K562 (cell line): Measurements from ENCODE around the gene FAM186B. TPM values are rescaled to one million over a fixed set of nuclear protein-coding genes. Genes with fewer than 3 reads are reported as not detected.

ENCODE experiments used
- ATAC-seq: fragments of 200-7000 bp; cut with Tn5 transposase; 3 replicates; pipeline ENCODE4 v1.9.1; 2020; ENCODE audit warnings: moderate library complexity
- BruUV-seq: library from RNA; stranded (reverse); fragments of 400-500 nt; replicated peaks from 2 replicates; lab custom pipeline; 2021; lab: Mats Ljungman, UMichigan
- CTCF ChIA-PET: fragments of 300-600 bp; formaldehyde crosslinking; extraction: SDS; loops from one replicate; lab custom pipeline; 2021; ENCODE audit warnings: low intra/inter-chr PET ratio; lab: Yijun Ruan, JAX
- POLR2A ChIA-PET: fragments of 300-600, 350-650 bp; sonication (Branson Sonifier 250); formaldehyde crosslinking; extraction: SDS; loops from one replicate; lab custom pipeline; 2021; ENCODE audit warnings: antibody characterized with exemption, inconsistent platforms; lab: Yijun Ruan, JAX
- DNase-seq, 4 experiments: peaks; one replicate each; pipeline versions ENCODE4 v3.0.0 to v3.0.0-alpha.2; 2011 to 2018; ENCODE audit warnings: low spot score in 3 of 4, mixed read lengths in 3 of 4; ENCODE audit errors: extremely low read depth in 1 of 4
- FAIRE-seq: peaks from 2 replicates; lab custom pipeline; 2011; peaks lifted over from hg19 to GRCh38; lab: Jason Lieb, UNC
- H2AFZ ChIP-seq: 2 replicates; pipeline ENCODE4 v1.6.0; 2011; ENCODE audit warnings: low read depth, low read length, control low read depth, inconsistent platforms
- H3K27ac ChIP-seq: fragments of 200-600 bp; 3 replicates; pipeline ENCODE4 v1.8.0; 2011; ENCODE audit warnings: low read depth, mild to moderate bottlenecking, control low read depth, inconsistent platforms, low read length, moderate library complexity, mixed read lengths; ENCODE audit errors: extremely low read depth
- H3K27me3 ChIP-seq, 2 experiments: fragments of 300-600 bp in 1 of 2; 2 replicates in 1 of 2; 3 replicates in 1 of 2; pipeline versions ENCODE4 v1.6.0 to v1.8.0; 2011; ENCODE audit warnings: inconsistent platforms in 2 of 2, low read length in 2 of 2, mild to moderate bottlenecking in 1 of 2, mixed read lengths in 1 of 2, moderate library complexity in 1 of 2; ENCODE audit not compliant: control insufficient read depth in 2 of 2, insufficient read depth in 2 of 2
- H3K36me3 ChIP-seq: fragments of 300-600 bp; 3 replicates; pipeline ENCODE4 v1.8.0; 2011; ENCODE audit warnings: mild to moderate bottlenecking, low read length, inconsistent platforms; ENCODE audit not compliant: control insufficient read depth, insufficient read depth
- H3K4me1 ChIP-seq, 2 experiments: fragments of 200-600 bp in 1 of 2; replicated peaks in 1 of 2; 2 replicates in 1 of 2; 3 replicates in 1 of 2; pipeline versions ENCODE4 v1.5.1 to v1.8.0; 2011; ENCODE audit warnings: inconsistent platforms in 2 of 2, low read length in 2 of 2, mild to moderate bottlenecking in 1 of 2, mixed read lengths in 1 of 2, moderate library complexity in 1 of 2; ENCODE audit not compliant: control insufficient read depth in 2 of 2, insufficient read depth in 2 of 2
- H3K4me2 ChIP-seq: 2 replicates; pipeline ENCODE4 v1.6.1; 2011; ENCODE audit warnings: low read length, control low read depth, inconsistent platforms, mixed read lengths; ENCODE audit not compliant: insufficient read depth
- H3K4me3 ChIP-seq: fragments of 200-600 bp; sonication (generic), shearing (Covaris generic); 2 replicates; pipeline ENCODE4 v1.5.1; 2016; ENCODE audit warnings: control low read depth, inconsistent platforms
- H3K79me2 ChIP-seq: fragments of 200-600 bp; 3 replicates; pipeline ENCODE4 v1.8.0; 2011; ENCODE audit warnings: low read length, inconsistent platforms; ENCODE audit not compliant: control insufficient read depth, insufficient read depth
- H3K9ac ChIP-seq, 2 experiments: 2 replicates each; pipeline versions ENCODE4 v1.6.0 to v1.6.1; 2011; ENCODE audit warnings: low read depth in 2 of 2, low read length in 2 of 2, control low read depth in 1 of 2, inconsistent platforms in 1 of 2, mild to moderate bottlenecking in 1 of 2, mixed read lengths in 1 of 2; ENCODE audit not compliant: insufficient read depth in 1 of 2
- H3K9me1 ChIP-seq: one replicate; pipeline ENCODE4 v1.6.0; 2011; ENCODE audit warnings: inconsistent platforms, mild to moderate bottlenecking, low read length, moderate library complexity; ENCODE audit not compliant: control insufficient read depth, insufficient read depth
- H3K9me3 ChIP-seq: replicated peaks from 2 replicates; pipeline ENCODE4 v1.5.1; 2011; ENCODE audit warnings: low read depth, low read length, inconsistent platforms; ENCODE audit not compliant: control insufficient read depth, insufficient read depth
- H4K20me1 ChIP-seq: replicated peaks from 2 replicates; pipeline ENCODE4 v1.6.1; 2011; ENCODE audit warnings: low read length, inconsistent platforms, mixed read lengths; ENCODE audit not compliant: control insufficient read depth, insufficient read depth
- FOXA3 ChIP-seq, 2 experiments: fragments of 450-650 bp in 1 of 2; sonication (generic) in 1 of 2; formaldehyde crosslinking; IDR thresholded peaks in 1 of 2; conservative IDR thresholded peaks in 1 of 2; 2 replicates each; pipeline versions ENCODE4 v1.4.0 to v1.8.0; 2020 to 2022; ENCODE audit warnings: mild to moderate bottlenecking in 2 of 2, missing genetic modification reagents in 1 of 2
- HIVEP1 ChIP-seq: fragments of 250-450 bp; sonication (Bioruptor Pico); IDR thresholded peaks from 2 replicates; pipeline ENCODE4 v1.4.0; 2020; ENCODE audit warnings: mild to moderate bottlenecking
- MNT ChIP-seq, 2 experiments: fragments of 450-650 bp; conservative IDR thresholded peaks; 2 replicates each; pipeline ENCODE4 v1.6.1; 2017; ENCODE audit warnings: mild to moderate bottlenecking in 2 of 2, moderate library complexity in 2 of 2
- POLR2A ChIP-seq: fragments of 450-650 bp; conservative IDR thresholded peaks from 2 replicates; pipeline ENCODE4 v1.6.1; 2016
- RERE ChIP-seq: sonication (generic); formaldehyde crosslinking; IDR thresholded peaks from 2 replicates; pipeline ENCODE4 v1.8.0; 2023; ENCODE audit warnings: missing genetic modification reagents, mild to moderate bottlenecking, borderline replicate concordance
- ZNF436 ChIP-seq: fragments of 250-450, 450-650 bp; sonication (Bioruptor Pico); formaldehyde crosslinking; IDR thresholded peaks from 2 replicates; pipeline ENCODE4 v1.7.0; 2020; ENCODE audit warnings: mild to moderate bottlenecking
- WGBS: fragments of 100-300 bp; shearing (Covaris generic); methylation state at CpG from one replicate; pipeline ENCODE4 v1.1.6; 2016; ENCODE audit warnings: low coverage, mixed read lengths; ENCODE audit not compliant: insufficient coverage; ENCODE audit errors: missing lambda C conversion rate; 5-methylcytosine and 5-hydroxymethylcytosine counted together
- in situ Hi-C: fragments of 300-500 bp; cut with MboI; formaldehyde crosslinking; loops from 4 replicates; pipeline ENCODE4 v1.15.0; 2018; ENCODE audit warnings: inconsistent platforms, mixed read lengths
- intact Hi-C: fragments of 100-400 bp; cut with micrococcal nuclease; formaldehyde crosslinking; loops from 2 replicates; pipeline ENCODE4 v1.14.2; 2022
- polyA plus RNA-seq, 8 experiments: library from polyadenylated mRNA; depleted of rRNA in 4 of 8; stranded (reverse) in 5 of 8; unstranded in 3 of 8; fragments of >200 nt; fragmentation: Nextera tagmentation in 2 of 8; fragmentation: Illumina TruSeq in 1 of 8; extraction: Ambion mirVana in 2 of 8; extraction: Trizol in 1 of 8; gene quantifications; 2 replicates each; pipeline versions ENCODE4 v1.2.1 to v1.2.3, GENCODE V29; 2011 to 2014; ENCODE audit warnings: inconsistent platforms in 1 of 8, missing spikeins in 1 of 8
- total RNA-seq, 7 experiments: library from RNA; depleted of rRNA in 6 of 7; stranded (reverse); fragments of >200 nt in 6 of 7; fragmentation: Illumina TruSeq in 2 of 7; extraction: Trizol in 2 of 7; gene quantifications; 2 replicates each; pipeline versions ENCODE4 v1.2.1 to v1.2.3, GENCODE V29; 2011 to 2021; ENCODE audit warnings: low replicate concordance in 1 of 7
- TF ChIP-seq, protein P1 (sequence below): fragments of 250-450 bp; sonication (Bioruptor Pico); IDR thresholded peaks from 2 replicates; pipeline ENCODE4 v1.4.0; 2020

FAM186B gene
- total and polyA plus RNA-seq, 9 of the 15 experiments (the other 6 are each of a cell fraction or from before 2014, with no cell fraction given): 0.07 to 0.42 (median 0.15) TPM

DNA sequence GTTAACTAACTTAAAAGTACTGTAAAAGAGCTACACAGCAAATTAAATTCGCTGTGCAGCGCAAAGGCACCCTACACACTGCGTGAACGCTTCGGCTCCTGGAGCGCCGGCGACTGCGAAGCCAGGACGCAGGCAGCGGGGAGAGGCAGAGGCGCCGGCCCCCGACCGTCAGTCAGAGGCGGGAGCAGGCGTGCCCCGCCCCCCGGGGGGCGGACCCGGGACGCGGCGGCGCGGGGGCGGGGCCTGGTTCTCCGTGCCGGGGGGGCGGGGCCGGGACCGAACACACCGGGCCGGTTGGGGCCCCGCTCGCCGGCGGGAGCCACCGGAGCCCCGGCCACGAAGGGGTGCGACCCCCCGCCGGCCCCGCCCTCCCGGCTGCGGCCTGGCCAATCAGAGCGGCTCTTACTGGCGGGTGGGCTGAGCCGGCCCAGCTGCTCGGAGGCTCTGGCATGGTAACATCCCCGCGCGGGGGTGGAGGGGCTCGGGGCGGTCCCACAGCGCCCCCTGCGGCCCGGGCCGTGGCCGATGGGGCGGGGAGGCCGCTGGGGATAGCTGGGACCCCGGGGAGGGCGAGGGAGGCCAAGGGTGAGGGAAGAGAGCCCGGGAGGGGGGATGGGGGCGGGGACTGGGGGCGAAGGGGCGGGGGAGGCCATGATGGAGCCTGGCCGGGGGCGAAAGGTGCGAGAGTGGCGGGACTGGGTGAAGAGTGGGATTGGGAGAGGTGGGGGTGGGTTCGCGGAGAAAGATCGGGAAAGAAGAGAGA lies 17.9 kb upstream of the FAM186B start, which contains the start of gene PRPF40B:
Gene PRPF40B, plus strand, starts transcription at position 420 of the 763 bp plus-strand sequence. Its CDS starts 30 bp downstream, at position 450.
- peak within 1 kb of the TSS; percentile 66 for H3K27ac ChIP-seq
- H4K20me1 ChIP-seq: no peaks in the 10 kb centered on the region
- ChIA-PET POLR2A (interaction anchor here (0.6 to 1.2 kb wide), 3 partner anchors 19 to 126 kb away, joined by 3 read pairs; partner anchors contain the start of gene TMBIM6), CTCF (no interaction called here)
- H3K27me3 ChIP-seq: no peaks in the 10 kb centered on the region
- 1% methylated on average over 14 of the region's 76 CpGs for WGBS
- no peaks in the 10 kb centered on the region for H3K36me3 ChIP-seq
- H3K9me1 ChIP-seq: no peaks in the 10 kb centered on the region
- peak within 1 kb of the TSS; percentile 83 for H2AFZ ChIP-seq
- H3K9ac ChIP-seq: peak within 1 kb of the TSS; percentile 67 to 92
- H3K9me3 ChIP-seq: no peaks in the 10 kb centered on the region
- in situ Hi-C loops: no loop called here
- H3K4me3 ChIP-seq: peak within 1 kb of the TSS; percentile 46
- H3K4me1 ChIP-seq: peaks cover 15 to 22% of the 10 kb centered on the region in 2 experiments
- ATAC-seq (peak; percentile 93), DNase-seq (peak; percentile 91 to 99 (median 99)), FAIRE-seq (peak; percentile 11)
- intact Hi-C loops: loop anchor here (1.0 kb wide), 2 partner anchors 70 to 265 kb away; no protein-coding TSS in a partner anchor
- no TSS peak for BruUV-seq
- H3K79me2 ChIP-seq: no peaks in the 10 kb centered on the region
- peak within 1 kb of the TSS; percentile 76 for H3K4me2 ChIP-seq
- TF ChIP-seq ZNF436 (CRISPR knock-in tag) (no peak), FOXA3 (CRISPR knock-in tag; conservative IDR thresholded peaks at IDR 0.05 in 1 of 2, IDR thresholded peaks at IDR 0.05 in 1 of 2) (no peak), RERE (CRISPR knock-in tag) (no peak), MNT (conservative IDR thresholded peaks at IDR 0.05) (peak; percentile 33 to 60; a peak in 1 of 4 replicates), POLR2A (peak; percentile 89), HIVEP1 (CRISPR knock-in tag) (no peak)
- TF ChIP-seq, protein P1, sequence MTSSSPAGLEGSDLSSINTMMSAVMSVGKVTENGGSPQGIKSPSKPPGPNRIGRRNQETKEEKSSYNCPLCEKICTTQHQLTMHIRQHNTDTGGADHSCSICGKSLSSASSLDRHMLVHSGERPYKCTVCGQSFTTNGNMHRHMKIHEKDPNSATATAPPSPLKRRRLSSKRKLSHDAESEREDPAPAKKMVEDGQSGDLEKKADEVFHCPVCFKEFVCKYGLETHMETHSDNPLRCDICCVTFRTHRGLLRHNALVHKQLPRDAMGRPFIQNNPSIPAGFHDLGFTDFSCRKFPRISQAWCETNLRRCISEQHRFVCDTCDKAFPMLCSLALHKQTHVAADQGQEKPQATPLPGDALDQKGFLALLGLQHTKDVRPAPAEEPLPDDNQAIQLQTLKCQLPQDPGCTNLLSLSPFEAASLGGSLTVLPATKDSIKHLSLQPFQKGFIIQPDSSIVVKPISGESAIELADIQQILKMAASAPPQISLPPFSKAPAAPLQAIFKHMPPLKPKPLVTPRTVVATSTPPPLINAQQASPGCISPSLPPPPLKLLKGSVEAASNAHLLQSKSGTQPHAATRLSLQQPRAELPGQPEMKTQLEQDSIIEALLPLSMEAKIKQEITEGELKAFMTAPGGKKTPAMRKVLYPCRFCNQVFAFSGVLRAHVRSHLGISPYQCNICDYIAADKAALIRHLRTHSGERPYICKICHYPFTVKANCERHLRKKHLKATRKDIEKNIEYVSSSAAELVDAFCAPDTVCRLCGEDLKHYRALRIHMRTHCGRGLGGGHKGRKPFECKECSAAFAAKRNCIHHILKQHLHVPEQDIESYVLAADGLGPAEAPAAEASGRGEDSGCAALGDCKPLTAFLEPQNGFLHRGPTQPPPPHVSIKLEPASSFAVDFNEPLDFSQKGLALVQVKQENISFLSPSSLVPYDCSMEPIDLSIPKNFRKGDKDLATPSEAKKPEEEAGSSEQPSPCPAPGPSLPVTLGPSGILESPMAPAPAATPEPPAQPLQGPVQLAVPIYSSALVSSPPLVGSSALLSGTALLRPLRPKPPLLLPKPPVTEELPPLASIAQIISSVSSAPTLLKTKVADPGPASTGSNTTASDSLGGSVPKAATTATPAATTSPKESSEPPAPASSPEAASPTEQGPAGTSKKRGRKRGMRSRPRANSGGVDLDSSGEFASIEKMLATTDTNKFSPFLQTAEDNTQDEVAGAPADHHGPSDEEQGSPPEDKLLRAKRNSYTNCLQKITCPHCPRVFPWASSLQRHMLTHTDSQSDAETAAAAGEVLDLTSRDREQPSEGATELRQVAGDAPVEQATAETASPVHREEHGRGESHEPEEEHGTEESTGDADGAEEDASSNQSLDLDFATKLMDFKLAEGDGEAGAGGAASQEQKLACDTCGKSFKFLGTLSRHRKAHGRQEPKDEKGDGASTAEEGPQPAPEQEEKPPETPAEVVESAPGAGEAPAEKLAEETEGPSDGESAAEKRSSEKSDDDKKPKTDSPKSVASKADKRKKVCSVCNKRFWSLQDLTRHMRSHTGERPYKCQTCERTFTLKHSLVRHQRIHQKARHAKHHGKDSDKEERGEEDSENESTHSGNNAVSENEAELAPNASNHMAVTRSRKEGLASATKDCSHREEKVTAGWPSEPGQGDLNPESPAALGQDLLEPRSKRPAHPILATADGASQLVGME: no peak
